GM21529 (cell line): ENCODE results near the gene PHACTR2.
A peak's percentile ranks its signal among the peaks of the same experiment; 100 is the strongest.

ENCODE experiments used
- ATAC-seq: cut with Tn5 transposase; IDR thresholded peaks from one replicate; pipeline ENCODE4 v1.9.1; 2021; ENCODE audit not compliant: unreplicated experiment

The PHACTR2 gene

GRCh38 chr6:143803769-143804568 is 126.2 kb downstream of the PHACTR2 start:
- no peak for ATAC-seq

- ATAC-seq, result no peak
Measured at GRCh38 chr6:143804835-143805239, 127.1 kb downstream of the PHACTR2 start.

- ATAC-seq, result no peak
Measured at GRCh38 chr6:143806282-143807102, 128.7 kb downstream of the PHACTR2 start.

GRCh38 chr6:143807103-143807772 is 129.5 kb downstream of the PHACTR2 start:
- no peak for ATAC-seq

GRCh38 chr6:143810745-143811144 is 133.0 kb downstream of the PHACTR2 start:
- no peak for ATAC-seq

- ATAC-seq, result no peak
Measured at GRCh38 chr6:143811501-143812157, 133.9 kb downstream of the PHACTR2 start.

GRCh38 chr6:143817621-143818020 is 139.9 kb downstream of the PHACTR2 start:
- no peak for ATAC-seq

GRCh38 chr6:143821359-143821758 is 143.6 kb downstream of the PHACTR2 start:
- ATAC-seq, result no peak

- no peak for ATAC-seq
Measured at GRCh38 chr6:143822584-143823024, 144.8 kb downstream of the PHACTR2 start.

GRCh38 chr6:143823548-143823947 is 145.8 kb downstream of the PHACTR2 start:
- no peak for ATAC-seq

GRCh38 chr6:143828572-143828971 is 150.8 kb downstream of the PHACTR2 start:
- no peak for ATAC-seq

GRCh38 chr6:143836150-143836549 is 158.4 kb downstream of the PHACTR2 start:
- ATAC-seq, result no peak

GRCh38 chr6:143838395-143838794 is 160.6 kb downstream of the PHACTR2 start:
- ATAC-seq, result no peak

- ATAC-seq, result no peak
Measured at GRCh38 chr6:143839196-143839595, 161.4 kb downstream of the PHACTR2 start.

- ATAC-seq, result no peak
Measured at GRCh38 chr6:143840595-143841265, 163.0 kb downstream of the PHACTR2 start.

GRCh38 chr6:143842461-143842901 is 164.7 kb downstream of the PHACTR2 start:
- peak; percentile 9 for ATAC-seq

- peak; percentile 100 for ATAC-seq
Measured at GRCh38 chr6:143842902-143843676, 165.3 kb downstream of the PHACTR2 start, which contains the start of gene LTV1. TSS of gene LTV1 (plus strand) at chr6:143843338. CDS start at chr6:143843478, 140 bp downstream.

- no peak for ATAC-seq
Measured at GRCh38 chr6:143843677-143843999, 165.9 kb downstream of the PHACTR2 start.

- ATAC-seq, result no peak
Measured at GRCh38 chr6:143844006-143844405, 166.2 kb downstream of the PHACTR2 start.

GRCh38 chr6:143845033-143845432 is 167.3 kb downstream of the PHACTR2 start:
- no peak for ATAC-seq
